Measurements from ENCODE around the gene CRIP2.

DNA sequence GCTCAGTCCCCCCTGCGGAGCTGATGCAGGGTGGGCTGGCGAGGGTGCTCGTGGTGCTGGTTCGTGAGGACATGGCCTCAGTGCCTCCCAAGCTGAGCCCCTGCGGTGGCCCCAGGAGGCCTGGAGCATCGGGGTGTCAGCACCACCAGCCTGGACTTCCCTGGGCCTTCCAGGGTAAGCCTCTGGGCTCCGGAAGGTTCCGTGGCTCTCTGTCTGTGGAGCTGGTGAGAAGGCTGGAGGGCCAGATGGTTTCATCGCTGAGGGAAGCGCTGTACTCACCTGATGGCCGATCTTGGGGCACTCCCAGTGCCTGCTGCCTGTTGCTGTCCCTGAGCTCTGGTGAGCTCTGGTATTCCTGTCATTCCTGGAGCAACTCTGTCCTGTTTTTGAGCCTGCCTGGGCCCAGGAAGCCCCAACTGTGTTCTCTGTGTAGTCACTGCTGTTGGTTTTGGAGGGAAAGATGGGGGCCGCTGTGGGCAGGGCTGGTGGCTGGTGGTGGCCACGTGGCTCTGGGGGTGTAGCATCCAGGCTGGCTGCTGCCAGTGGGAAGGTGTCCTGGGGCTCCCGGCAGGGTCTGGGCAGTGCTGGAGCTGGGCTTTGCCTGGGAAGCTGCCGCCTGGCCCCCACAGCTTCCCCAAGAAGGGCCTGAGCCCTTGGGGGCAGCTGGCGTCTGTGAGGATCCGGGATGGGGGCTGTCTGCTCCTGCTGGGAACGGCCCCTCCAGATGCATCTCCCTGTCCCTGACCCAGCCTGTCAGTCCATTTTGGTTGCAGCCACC, 36.7 kb upstream of the CRIP2 start:
- TF ChIP-seq, protein P1, sequence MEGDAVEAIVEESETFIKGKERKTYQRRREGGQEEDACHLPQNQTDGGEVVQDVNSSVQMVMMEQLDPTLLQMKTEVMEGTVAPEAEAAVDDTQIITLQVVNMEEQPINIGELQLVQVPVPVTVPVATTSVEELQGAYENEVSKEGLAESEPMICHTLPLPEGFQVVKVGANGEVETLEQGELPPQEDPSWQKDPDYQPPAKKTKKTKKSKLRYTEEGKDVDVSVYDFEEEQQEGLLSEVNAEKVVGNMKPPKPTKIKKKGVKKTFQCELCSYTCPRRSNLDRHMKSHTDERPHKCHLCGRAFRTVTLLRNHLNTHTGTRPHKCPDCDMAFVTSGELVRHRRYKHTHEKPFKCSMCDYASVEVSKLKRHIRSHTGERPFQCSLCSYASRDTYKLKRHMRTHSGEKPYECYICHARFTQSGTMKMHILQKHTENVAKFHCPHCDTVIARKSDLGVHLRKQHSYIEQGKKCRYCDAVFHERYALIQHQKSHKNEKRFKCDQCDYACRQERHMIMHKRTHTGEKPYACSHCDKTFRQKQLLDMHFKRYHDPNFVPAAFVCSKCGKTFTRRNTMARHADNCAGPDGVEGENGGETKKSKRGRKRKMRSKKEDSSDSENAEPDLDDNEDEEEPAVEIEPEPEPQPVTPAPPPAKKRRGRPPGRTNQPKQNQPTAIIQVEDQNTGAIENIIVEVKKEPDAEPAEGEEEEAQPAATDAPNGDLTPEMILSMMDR (IDR thresholded peaks at IDR 0.05 in 4 of 5, conservative IDR thresholded peaks at IDR 0.05 in 1 of 5): no peak
- no peak for TF ChIP-seq POLR2A (IDR thresholded peaks at IDR 0.05)

Measured in gastrocnemius medialis (tissue), 4 donors.